ENCODE data around the gene LCOR.
"Not testable (repeated sequence)": the region's sequence is repeated elsewhere in the genome, so short reads cannot be mapped to it uniquely, and the experiment has no call there.

The LCOR gene

DNA sequence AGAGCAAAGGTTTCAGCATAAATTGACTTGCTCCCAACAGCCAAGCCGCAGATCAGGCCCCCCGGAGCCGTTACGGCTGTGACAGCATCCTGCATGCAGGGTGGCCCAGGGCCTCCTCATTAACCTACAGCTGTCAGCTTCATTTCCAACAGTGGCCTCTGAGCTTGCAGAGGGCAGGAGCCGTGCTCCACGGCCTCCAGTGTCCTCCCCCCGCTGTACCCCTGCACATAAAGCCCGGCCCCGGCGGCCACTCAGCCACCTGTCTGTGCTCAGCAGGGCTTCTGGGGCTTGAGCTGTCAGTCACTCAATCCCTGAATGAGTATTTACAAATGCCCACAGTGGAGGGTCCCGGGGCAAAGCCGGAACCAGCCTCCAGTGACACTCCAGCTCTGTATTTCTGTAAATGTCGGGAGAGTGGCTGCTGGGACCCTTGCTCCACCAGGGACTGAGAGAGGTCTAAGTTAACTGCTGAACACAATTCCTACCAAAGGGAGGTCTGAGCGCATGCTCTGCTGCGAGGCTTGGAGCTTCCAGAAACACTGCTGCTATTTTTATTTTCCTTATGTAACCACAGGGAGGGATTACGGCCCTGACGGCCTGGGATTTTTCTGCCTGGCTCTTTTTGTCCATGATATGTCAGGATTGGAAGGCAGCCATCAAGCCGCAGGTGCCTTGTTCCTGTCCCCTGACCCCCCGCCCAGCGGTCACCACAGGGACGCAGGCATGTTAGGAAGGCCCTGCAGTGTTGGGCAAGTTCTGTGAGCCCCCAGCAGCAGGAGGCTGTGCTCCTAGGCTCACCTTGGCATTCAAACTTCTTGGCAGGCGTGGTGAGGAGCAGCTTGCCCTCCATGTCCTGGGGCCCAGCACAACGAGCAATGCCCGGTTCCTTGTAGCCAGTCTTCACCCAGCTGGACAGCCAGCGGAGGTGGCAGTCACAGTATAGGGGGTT lies 188.6 kb downstream of the LCOR start:
- H3K27ac ChIP-seq = no peak overlapping the region
- H3K4me3 ChIP-seq = no peak overlapping the region

- H3K4me3 ChIP-seq = no peak overlapping the region
Measured at GRCh38 chr10:97022616-97023015, 190.5 kb downstream of the LCOR start.

DNA sequence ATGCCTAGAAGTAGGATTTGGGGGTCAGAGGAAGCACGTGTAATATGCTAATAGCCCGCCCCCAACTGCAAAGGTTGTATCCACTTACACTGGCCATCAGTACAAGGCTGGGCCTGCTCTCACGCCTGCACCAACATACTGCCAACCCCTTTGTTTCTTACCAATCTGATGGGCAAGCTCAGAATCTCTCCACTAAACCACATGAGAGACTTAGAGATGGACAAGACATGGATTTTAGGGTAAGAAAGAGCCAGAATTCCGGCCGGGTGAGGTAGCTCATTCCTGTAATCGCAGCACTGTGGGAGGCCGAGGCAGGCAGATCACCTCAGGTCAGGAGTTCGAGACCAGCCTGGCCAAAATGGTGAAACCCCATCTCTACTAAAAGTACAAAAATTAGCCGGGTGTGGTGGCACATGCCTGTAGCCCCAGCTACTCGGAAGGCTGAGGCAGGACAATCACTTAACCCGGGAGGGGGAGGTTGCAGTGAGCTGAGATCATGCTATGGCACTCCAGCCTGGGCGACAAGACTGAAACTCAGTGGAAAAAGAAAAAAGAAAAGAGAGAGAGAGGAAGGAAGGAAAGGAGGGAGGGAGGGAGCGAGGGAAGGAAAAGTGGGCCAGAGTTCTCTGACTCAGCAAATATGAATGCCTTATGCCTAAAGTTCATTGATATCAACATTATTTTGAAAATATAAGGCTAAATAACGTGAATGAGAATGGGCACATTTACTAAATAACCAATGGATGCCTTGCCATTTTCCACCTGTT lies 191.5 kb downstream of the LCOR start:
- H3K27ac ChIP-seq = no peak overlapping the region
- no peak overlapping the region for H3K4me3 ChIP-seq

More at GRCh38 chr10:97022616-97023015, 190.5 kb downstream of the LCOR start:
- H3K27ac ChIP-seq = no peak overlapping the region

GRCh38 chr10:97024168-97025073 lies 192.3 kb downstream of the LCOR start:
- no peak overlapping the region for H3K4me3 ChIP-seq
- H3K27ac ChIP-seq = no peak overlapping the region

DNA sequence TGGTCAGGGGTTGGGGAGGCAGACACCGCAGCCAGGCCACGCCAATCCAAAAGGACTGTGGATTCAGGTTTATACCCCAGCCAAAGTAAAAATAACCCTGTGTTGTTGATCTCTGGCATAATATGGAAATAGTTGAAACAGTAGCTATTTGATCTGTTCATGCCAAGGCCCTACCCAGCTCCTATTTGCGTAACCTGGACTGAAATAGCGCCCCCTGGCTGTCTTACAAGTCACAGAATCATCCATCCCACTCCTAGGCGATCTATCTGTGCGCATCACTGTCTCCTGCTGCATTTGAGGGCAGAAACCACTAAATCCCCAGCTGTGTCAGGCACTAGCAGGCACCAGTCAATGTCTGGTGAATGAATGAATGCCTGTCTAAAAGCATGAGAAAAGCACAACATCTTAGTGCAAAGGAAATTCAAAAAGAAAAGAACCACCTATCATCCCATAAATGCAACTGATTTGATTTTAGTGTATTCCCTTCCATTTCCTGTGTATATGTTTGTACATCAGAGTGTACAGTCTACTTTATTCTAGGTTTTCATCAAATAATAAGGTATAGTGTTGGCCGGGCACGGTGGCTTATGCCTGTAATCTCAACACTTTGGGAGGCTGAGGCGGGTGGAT lies 193.6 kb downstream of the LCOR start:
- H3K27ac ChIP-seq = no peak overlapping the region
- H3K4me3 ChIP-seq = no peak overlapping the region

GRCh38 chr10:97028126-97028831 lies 196.2 kb downstream of the LCOR start:
- H3K27ac ChIP-seq = no peak overlapping the region
- H3K4me3 ChIP-seq = no peak overlapping the region

- no peak overlapping the region for H3K27ac ChIP-seq
Measured at GRCh38 chr10:97028832-97029178, 196.7 kb downstream of the LCOR start.

DNA sequence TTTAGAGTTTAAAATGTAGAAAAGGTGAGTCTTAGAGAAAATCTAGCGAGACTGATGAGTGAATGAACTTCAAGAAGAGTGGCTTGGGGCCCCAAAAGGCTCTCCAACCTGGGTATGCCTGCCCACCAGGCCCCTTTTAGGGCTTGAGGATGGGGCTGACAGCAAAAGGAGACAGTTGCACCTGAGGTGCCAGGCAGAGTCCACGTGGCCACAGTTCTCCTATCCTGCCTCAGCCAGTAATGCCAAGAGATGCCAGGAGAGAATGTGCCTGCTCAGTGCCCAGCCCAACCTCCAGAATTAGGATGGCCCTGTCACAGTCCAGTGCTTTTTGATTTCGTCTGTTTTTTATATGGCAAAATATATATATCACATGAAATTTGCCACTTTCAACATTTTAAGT lies 197.2 kb downstream of the LCOR start:
- Histone ChIP-seq H3K4me3 (no peak overlapping the region), H3K27ac (no peak overlapping the region)

More at GRCh38 chr10:97028832-97029178, 196.7 kb downstream of the LCOR start:
- H3K4me3 ChIP-seq = no peak overlapping the region

- Histone ChIP-seq H3K27ac (no peak overlapping the region), H3K4me3 (no peak overlapping the region)
Measured at GRCh38 chr10:97030894-97031293, 198.8 kb downstream of the LCOR start.

DNA sequence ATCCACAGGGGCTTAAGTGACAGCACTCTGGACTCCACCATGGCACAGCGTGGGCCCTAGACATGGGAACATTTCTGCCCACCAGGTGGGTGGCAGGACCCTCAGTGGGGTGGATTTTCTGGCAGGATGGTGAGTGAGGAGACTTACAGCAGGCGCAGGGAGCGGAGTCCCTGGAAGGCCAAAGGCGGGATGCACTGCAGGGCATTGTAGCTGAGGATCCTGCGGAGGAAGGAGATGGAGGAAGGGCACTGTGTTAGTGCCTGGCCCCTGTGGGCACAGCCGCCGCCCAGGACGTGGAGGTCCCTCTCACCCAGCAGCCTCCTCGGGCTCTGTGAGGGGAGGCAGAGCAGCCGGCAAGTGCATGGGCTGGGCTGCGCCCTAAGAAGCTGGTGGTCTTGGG lies 199.4 kb downstream of the LCOR start:
- Histone ChIP-seq H3K4me3 (no peak overlapping the region), H3K27ac (no peak overlapping the region)

GRCh38 chr10:97032624-97033023 lies 200.5 kb downstream of the LCOR start:
- Histone ChIP-seq H3K27ac (no peak overlapping the region), H3K4me3 (no peak overlapping the region)

DNA sequence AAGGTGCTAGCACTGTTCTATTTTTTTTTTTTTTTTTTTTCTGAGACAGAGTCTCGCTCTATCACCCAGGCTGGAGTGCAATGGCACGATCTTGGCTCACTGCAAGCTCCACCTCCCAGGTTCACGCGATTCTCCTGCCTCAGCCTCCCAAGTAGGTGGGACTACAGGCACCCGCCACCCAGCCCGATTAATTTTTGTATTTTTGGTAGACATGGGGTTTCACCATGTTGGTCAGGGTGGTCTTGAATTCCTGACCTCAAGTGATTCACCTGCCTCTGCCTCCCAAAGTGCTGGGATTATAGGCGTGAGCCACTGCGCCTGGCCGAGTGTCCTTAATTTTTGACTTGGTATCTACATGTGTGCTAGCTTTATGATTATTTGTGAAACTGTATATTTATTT lies 201.7 kb downstream of the LCOR start:
- not testable (repeated sequence) for H3K4me3 ChIP-seq, H3K27ac ChIP-seq

- H3K27ac ChIP-seq = no peak overlapping the region
- H3K4me3 ChIP-seq = no peak overlapping the region
Measured at GRCh38 chr10:97034301-97034700, 202.2 kb downstream of the LCOR start.

DNA sequence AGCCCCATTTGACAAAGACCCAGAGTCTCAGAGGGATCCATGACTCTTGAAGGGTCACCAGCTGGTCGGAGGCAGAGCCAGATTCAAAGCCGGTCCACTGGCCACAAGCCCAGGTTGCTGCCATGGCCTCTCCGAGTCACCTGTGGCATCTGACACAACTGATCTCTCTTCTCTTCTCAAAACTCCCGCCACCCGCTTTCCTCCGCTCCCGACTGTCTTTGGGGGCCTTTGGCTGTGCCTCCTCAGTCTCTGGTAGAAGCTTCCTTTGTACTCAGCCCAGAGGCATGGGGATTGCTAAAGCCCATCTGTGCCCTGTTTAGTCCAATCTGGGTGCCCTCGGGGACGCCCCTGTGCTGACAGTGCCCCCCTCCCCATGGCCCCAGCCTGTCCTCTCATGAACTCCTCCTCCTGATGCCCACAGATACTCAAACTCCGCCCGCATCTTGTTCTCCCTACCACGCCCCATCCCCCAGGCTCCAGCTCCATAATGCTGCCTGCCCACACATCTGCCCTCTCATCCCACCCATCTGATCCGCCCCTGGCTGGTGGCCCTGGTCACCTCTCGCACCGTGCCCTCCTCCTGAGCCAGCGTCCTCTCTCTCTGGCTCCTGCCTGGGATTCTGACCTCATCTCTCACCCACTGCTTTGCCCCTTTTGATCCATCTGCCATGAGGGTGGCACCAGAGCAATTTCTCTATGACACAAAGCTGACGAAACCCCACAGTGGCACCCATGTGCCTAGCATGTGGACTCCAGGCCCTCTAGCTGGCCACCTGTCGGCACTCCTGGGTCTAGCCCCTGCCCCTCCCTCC lies 203.1 kb downstream of the LCOR start:
- no peak overlapping the region for H3K27ac ChIP-seq
- no peak overlapping the region for H3K4me3 ChIP-seq

DNA sequence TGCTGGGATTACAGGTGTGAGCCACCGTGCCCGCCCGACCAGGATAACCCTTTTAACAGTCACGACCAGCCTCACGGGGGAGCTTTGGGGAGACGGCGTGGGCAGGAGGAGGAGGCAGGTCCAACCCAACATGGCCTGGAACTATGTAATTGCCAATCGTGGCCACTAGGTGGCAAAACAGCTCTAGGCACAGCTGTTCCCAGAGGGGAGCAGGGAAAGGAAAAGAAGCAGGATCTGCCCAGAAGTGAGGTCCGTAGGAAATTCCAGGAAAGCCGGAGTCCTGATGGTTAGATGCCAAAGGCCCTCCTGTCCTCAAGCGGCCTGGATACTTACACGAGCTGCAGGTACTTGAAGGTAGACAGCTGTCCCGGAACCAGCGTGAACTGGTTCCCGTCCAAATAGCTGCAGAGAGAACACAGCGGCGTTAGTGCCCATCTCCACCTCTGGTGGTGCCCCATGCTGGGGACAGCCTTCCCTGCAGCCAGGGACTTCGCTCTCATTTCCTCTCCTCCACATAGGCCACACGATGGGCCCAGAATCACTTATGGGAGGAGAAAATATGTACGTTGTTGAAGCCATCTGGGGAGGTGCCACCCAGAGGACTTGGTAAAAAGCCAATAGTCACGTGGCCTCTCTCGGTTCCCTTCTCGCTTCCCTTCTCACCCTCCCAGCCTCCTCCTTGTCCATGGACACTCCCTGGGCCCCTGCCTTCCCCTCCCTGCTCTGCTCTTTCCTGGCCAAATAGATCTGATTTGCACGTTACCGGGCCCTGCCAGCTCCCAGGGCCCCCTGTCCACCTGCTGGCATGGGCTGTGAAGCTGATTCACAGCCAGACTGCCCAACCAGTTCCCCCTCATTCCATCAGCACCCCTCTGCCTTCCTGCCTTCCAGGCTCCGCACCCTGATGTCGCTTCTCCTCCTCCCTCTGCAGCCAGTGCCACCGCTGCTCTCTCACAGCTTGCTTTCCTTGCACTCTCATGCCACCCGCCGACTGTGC lies 205.6 kb downstream of the LCOR start:
- Histone ChIP-seq H3K27ac (peak overlapping the region in 3 of 21 experiments; percentile 23 to 38 (median 37)), H3K4me3 (peak overlapping the region in 6 of 7 experiments; percentile 10 to 32 (median 22))

DNA sequence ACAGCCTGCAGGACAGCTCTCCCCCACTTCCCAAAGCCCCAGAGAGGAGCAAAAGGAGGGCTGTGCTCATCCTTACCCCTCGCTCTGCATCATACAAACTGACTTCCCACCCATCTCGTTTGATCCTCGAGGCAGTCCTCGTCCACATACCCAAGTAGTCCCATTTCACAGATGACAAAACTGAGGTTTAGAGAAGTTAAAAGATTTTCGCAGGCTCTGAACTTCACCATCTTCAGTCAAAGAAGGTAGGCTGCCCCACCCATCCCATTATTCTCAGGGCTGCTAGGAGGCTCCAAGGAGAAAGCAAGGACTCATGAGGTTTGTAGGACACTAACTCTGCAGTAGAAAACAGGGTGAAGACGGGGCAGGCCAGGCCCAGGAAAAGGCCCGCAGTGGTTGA lies 206.6 kb downstream of the LCOR start:
- Histone ChIP-seq H3K4me3 (no peak overlapping the region), H3K27ac (no peak overlapping the region)

All from skin epidermis (tissue), 12 donors.